SU-DHL-6 (cell line): ENCODE data around the gene GUCY1A1.

Experiments used
- H2AFZ ChIP-seq: fragments of 200-600 bp; sonication (generic); 2 replicates; pipeline ENCODE4 v1.6.1; 2014; ENCODE audit warnings: low read depth, mild to moderate bottlenecking, moderate library complexity, mixed read lengths, antibody characterized with exemption, low read length; ENCODE audit not compliant: severe bottlenecking
- H3F3A ChIP-seq: fragments of 200-600 bp; shearing (Covaris generic); 2 replicates; pipeline ENCODE4 v1.6.0; 2016; ENCODE audit warnings: antibody characterized with exemption, mild to moderate bottlenecking; ENCODE audit not compliant: insufficient read depth
- H3K27ac ChIP-seq: fragments of 200-600 bp; sonication (generic); 2 replicates; pipeline ENCODE4 v1.5.1; 2016; ENCODE audit warnings: low read depth, mild to moderate bottlenecking, low read length, moderate library complexity, mixed read lengths
- H3K27me3 ChIP-seq: fragments of 200-600 bp; sonication (generic), shearing (Covaris generic); 2 replicates; pipeline ENCODE4 v1.6.0; 2014; ENCODE audit warnings: mild to moderate bottlenecking, low read length
- H3K36me3 ChIP-seq: fragments of 200-600 bp; sonication (generic); 2 replicates; pipeline ENCODE4 v1.6.1; 2014; ENCODE audit warnings: mild to moderate bottlenecking, low read length, mixed read lengths
- H3K4me2 ChIP-seq: fragments of 300-600, 200-600 bp; shearing (Covaris generic), sonication (generic); 2 replicates; pipeline ENCODE4 v1.6.0; 2014; ENCODE audit warnings: low read length, low read depth, mild to moderate bottlenecking; ENCODE audit not compliant: poor library complexity, severe bottlenecking
- H3K4me3 ChIP-seq: fragments of 200-600 bp; sonication (generic); 2 replicates; pipeline ENCODE4 v1.5.1; 2014; ENCODE audit warnings: antibody characterized with exemption, low read length, mild to moderate bottlenecking, mixed read lengths; ENCODE audit not compliant: insufficient read depth, poor library complexity, severe bottlenecking
- H3K79me2 ChIP-seq: fragments of 200-600 bp; sonication (generic); 2 replicates; pipeline ENCODE4 v1.6.1; 2014; ENCODE audit warnings: mild to moderate bottlenecking, low read length, moderate library complexity; ENCODE audit not compliant: insufficient read depth
- H3K9ac ChIP-seq: fragments of 200-600 bp; sonication (generic); 2 replicates; pipeline ENCODE4 v1.7.0; 2014; ENCODE audit warnings: mild to moderate bottlenecking, low read length
- H3K9me2 ChIP-seq: fragments of 200-600 bp; sonication (generic); replicated peaks from 2 replicates; pipeline ENCODE4 v1.6.1; 2014; ENCODE audit warnings: low read length; ENCODE audit not compliant: insufficient read depth
- H3K9me3 ChIP-seq: fragments of 200-600 bp; sonication (generic); 2 replicates; pipeline ENCODE4 v1.6.1; 2014; ENCODE audit warnings: low read length, mixed read lengths; ENCODE audit not compliant: insufficient read depth
- H4K20me1 ChIP-seq: fragments of 200-600 bp; sonication (generic); 2 replicates; pipeline ENCODE4 v1.6.1; 2014; ENCODE audit warnings: low read depth, mild to moderate bottlenecking, antibody characterized with exemption, low read length, moderate library complexity, mixed read lengths
- EZH2phosphoT487 ChIP-seq: fragments of 200-600 bp; sonication (generic), shearing (Covaris generic); conservative IDR thresholded peaks from 2 replicates; pipeline ENCODE4 v1.6.1; 2018; ENCODE audit warnings: mild to moderate bottlenecking, antibody characterized with exemption, low read length, moderate library complexity, mixed read lengths
- TF ChIP-seq, protein P1 (sequence below): fragments of 200-600 bp; sonication (generic); IDR thresholded peaks from one replicate; pipeline ENCODE4 v1.5.1; 2017; ENCODE audit warnings: antibody characterized with exemption, mild to moderate bottlenecking, low read length, moderate library complexity; ENCODE audit not compliant: insufficient read depth, poor library complexity, severe bottlenecking

Gene GUCY1A1

DNA sequence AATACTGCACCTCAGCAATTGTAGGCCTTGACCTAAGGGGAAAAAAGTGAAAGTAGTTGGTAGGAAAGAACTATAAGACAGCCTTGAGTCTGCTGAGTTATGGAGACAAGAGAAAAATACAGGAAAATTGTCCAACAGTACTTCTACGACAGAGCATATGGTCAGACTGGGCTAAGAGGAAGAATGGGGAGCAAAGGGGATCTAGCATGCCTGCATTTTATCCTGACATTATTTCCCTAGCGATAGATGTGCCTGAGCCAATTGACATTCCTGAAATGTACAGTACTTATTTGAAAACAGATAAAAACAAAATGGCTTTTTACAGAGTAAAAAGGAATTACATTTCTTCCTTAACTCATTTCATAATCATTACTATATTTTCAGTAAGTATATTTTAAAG, 22.2 kb downstream of the GUCY1A1 start:
- Histone ChIP-seq H3K79me2 (no peaks in the 10 kb centered on the region), H3K4me3 (no peak overlapping the region), H3K27ac (no peak overlapping the region), H3K4me2 (no peak overlapping the region), H3K9ac (no peak overlapping the region), H3K9me3 (no peaks in the 10 kb centered on the region), H3K27me3 (no peaks in the 10 kb centered on the region), H3F3A (no peaks in the 10 kb centered on the region), H3K36me3 (no peaks in the 10 kb centered on the region), H2AFZ (no peak overlapping the region), H3K9me2 (no peaks in the 10 kb centered on the region), H4K20me1 (no peaks in the 10 kb centered on the region)
- no peak for TF ChIP-seq EZH2phosphoT487
- TF ChIP-seq, protein P1, sequence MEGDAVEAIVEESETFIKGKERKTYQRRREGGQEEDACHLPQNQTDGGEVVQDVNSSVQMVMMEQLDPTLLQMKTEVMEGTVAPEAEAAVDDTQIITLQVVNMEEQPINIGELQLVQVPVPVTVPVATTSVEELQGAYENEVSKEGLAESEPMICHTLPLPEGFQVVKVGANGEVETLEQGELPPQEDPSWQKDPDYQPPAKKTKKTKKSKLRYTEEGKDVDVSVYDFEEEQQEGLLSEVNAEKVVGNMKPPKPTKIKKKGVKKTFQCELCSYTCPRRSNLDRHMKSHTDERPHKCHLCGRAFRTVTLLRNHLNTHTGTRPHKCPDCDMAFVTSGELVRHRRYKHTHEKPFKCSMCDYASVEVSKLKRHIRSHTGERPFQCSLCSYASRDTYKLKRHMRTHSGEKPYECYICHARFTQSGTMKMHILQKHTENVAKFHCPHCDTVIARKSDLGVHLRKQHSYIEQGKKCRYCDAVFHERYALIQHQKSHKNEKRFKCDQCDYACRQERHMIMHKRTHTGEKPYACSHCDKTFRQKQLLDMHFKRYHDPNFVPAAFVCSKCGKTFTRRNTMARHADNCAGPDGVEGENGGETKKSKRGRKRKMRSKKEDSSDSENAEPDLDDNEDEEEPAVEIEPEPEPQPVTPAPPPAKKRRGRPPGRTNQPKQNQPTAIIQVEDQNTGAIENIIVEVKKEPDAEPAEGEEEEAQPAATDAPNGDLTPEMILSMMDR: no peak

DNA sequence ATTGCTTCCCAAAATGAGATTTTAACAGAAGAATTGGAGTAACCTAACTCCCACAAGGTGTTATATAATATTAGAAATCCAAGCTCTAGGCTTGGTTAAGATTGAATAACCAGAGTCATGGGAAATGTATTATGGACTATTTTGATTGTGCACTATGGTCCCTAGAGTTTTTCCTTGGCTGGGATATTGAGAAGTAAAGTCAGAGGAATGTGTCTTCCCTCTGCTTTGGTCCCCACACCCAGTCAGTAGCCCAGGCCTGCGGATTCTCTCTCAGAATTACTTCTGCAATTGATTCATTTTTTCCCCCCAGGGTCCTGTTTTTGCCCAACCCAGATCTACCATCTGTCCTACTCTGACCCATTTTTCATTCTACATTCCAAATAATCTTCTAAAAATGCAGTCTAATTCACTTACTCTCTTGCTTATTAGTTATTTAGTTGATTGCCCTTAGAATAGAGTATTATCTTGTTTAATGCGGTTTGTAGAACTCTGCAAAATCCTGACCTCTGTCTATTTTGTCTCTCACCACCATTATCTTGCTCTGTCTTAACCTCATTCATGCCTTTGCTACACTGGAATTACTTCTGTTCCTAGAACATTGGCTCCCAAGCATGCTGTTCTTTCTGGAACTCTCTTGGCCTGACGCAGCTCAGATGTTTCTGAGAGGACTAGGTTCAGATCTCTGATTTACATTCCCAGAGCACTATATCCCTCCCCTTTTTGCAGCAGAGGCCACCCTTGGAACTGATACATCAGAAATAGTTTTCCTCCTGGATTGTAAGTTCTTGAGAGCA, 23.6 kb downstream of the GUCY1A1 start:
- H3K27ac ChIP-seq: no peak overlapping the region
- H2AFZ ChIP-seq: no peak overlapping the region
- H4K20me1 ChIP-seq: no peaks in the 10 kb centered on the region
- no peak overlapping the region for H3K9ac ChIP-seq
- no peaks in the 10 kb centered on the region for H3F3A ChIP-seq
- no peaks in the 10 kb centered on the region; the same call in 1 of the 2 replicates for H3K9me3 ChIP-seq
- no peak for TF ChIP-seq EZH2phosphoT487
- TF ChIP-seq, protein P1: no peak
- H3K79me2 ChIP-seq: no peaks in the 10 kb centered on the region
- H3K27me3 ChIP-seq: no peaks in the 10 kb centered on the region
- no peaks in the 10 kb centered on the region for H3K9me2 ChIP-seq
- no peaks in the 10 kb centered on the region for H3K36me3 ChIP-seq
- no peak overlapping the region for H3K4me3 ChIP-seq
- H3K4me2 ChIP-seq: no peak overlapping the region

DNA sequence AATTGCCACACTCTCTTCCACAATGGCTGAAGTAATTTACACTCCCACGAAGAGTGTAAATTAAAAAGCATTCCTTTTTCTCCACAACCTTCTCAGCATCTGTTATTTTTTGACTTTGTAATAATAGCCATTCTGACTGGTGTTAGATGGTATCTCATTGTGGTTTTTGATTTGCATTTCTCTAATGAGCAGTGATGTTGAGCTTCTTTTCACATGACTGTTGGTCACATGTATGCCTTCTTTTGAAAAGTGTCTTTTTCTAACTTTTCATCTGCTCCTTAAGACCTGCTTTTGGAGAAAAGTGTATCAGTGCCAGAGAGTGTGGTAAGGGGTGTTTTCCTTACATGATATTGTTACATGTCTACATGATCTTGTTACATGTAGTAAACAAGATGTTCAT, 25.7 kb downstream of the GUCY1A1 start:
- Histone ChIP-seq H2AFZ (no peak overlapping the region), H4K20me1 (no peaks in the 10 kb centered on the region), H3K4me3 (no peak overlapping the region), H3K36me3 (no peaks in the 10 kb centered on the region), H3K9ac (no peak overlapping the region), H3F3A (no peaks in the 10 kb centered on the region), H3K9me3 (no peaks in the 10 kb centered on the region; the same call in 1 of the 2 replicates), H3K27ac (no peak overlapping the region), H3K27me3 (no peaks in the 10 kb centered on the region), H3K9me2 (no peaks in the 10 kb centered on the region), H3K79me2 (no peaks in the 10 kb centered on the region), H3K4me2 (no peak overlapping the region)
- no peak for TF ChIP-seq EZH2phosphoT487
- TF ChIP-seq, protein P1: no peak
